H1 (cell line): Measurements from ENCODE around the gene FARP2. TPM values are rescaled to one million over a fixed set of nuclear protein-coding genes. Genes with fewer than 3 reads are reported as not detected.

Experiments
- CTCF ChIA-PET: fragments of 300-600 bp; sonication (Branson Sonifier 250); formaldehyde crosslinking; loops from one replicate; lab custom pipeline; 2021; ENCODE audit not compliant: partially characterized antibody; lab: Charles Lee
- POLR2A ChIA-PET: fragments of 300-600 bp; sonication (Branson Sonifier 250); formaldehyde crosslinking; loops from one replicate; lab custom pipeline; 2021; ENCODE audit warnings: inconsistent platforms; ENCODE audit not compliant: partially characterized antibody; lab: Charles Lee
- DNase-seq, 2 experiments: peaks; one replicate each; pipeline versions ENCODE4 v3.0.0 to v3.0.0-alpha.2; 2010 to 2022; ENCODE audit warnings: low spot score in 2 of 2, low read depth in 1 of 2, mixed read lengths in 1 of 2
- FAIRE-seq: peaks from 2 replicates; lab custom pipeline; 2011; peaks lifted over from hg19 to GRCh38; lab: Jason Lieb, UNC
- H2AFZ ChIP-seq: 2 replicates; pipeline ENCODE4 v1.8.1; 2012; ENCODE audit warnings: low read length, inconsistent platforms
- H2AK5ac ChIP-seq: 2 replicates; pipeline ENCODE4 v1.6.1; 2013; ENCODE audit warnings: low read depth, low read length
- H2BK120ac ChIP-seq: replicated peaks from 2 replicates; pipeline ENCODE3; 2013; ENCODE audit warnings: low read depth, low read length, inconsistent platforms
- H2BK12ac ChIP-seq: 2 replicates; pipeline ENCODE4 v1.6.1; 2013; ENCODE audit warnings: low read depth, low read length
- H2BK15ac ChIP-seq: 2 replicates; pipeline ENCODE4 v1.6.1; 2013; ENCODE audit warnings: low read length
- H2BK20ac ChIP-seq: 2 replicates; pipeline ENCODE4 v1.6.1; 2013; ENCODE audit warnings: low read length
- H2BK5ac ChIP-seq: 2 replicates; pipeline ENCODE4 v1.6.1; 2013; ENCODE audit warnings: low read depth, low read length
- H3K14ac ChIP-seq: 2 replicates; pipeline ENCODE4 v1.6.1; 2013; ENCODE audit warnings: inconsistent platforms; ENCODE audit not compliant: insufficient read length
- H3K18ac ChIP-seq: 2 replicates; pipeline ENCODE4 v1.6.1; 2013; ENCODE audit warnings: low read length; ENCODE audit errors: extremely low read depth
- H3K23ac ChIP-seq: 2 replicates; pipeline ENCODE4 v1.6.1; 2013; ENCODE audit warnings: inconsistent platforms; ENCODE audit not compliant: insufficient read length
- H3K23me2 ChIP-seq: 2 replicates; pipeline ENCODE4 v1.6.1; 2013; ENCODE audit warnings: low read depth, low read length
- H3K27ac ChIP-seq: 2 replicates; pipeline ENCODE4 v1.6.1; 2011; ENCODE audit warnings: low read depth, low read length, inconsistent platforms
- H3K27me3 ChIP-seq, 4 experiments: replicated peaks in 1 of 4; 1 replicate in 1 of 4; 2 replicates in 3 of 4; pipeline versions ENCODE4 v1.6.1 to v1.8.1; 2011 to 2013; ENCODE audit warnings: low read length in 3 of 4, mild to moderate bottlenecking in 3 of 4, inconsistent platforms in 2 of 4, mixed read lengths in 2 of 4, moderate library complexity in 1 of 4; ENCODE audit not compliant: control insufficient read depth in 3 of 4, insufficient read depth in 3 of 4; ENCODE audit errors: extremely low read depth in 1 of 4
- H3K36me3 ChIP-seq, 4 experiments: 2 replicates each; pipeline versions ENCODE4 v1.6.1 to v1.8.1; 2011 to 2013; ENCODE audit warnings: mild to moderate bottlenecking in 4 of 4, low read length in 3 of 4, moderate library complexity in 2 of 4, control low read depth in 1 of 4, inconsistent platforms in 1 of 4; ENCODE audit not compliant: insufficient read depth in 4 of 4, control insufficient read depth in 2 of 4
- H3K4ac ChIP-seq: replicated peaks from 2 replicates; pipeline ENCODE3; 2013; ENCODE audit warnings: low read length, low read depth, mixed read lengths, inconsistent platforms; ENCODE audit not compliant: insufficient read length
- H3K4me1 ChIP-seq, 4 experiments: replicated peaks in 1 of 4; 1 replicate in 1 of 4; 2 replicates in 3 of 4; pipeline versions ENCODE4 v1.6.1 to v1.8.1; 2011 to 2013; ENCODE audit warnings: low read length in 3 of 4, inconsistent platforms in 2 of 4, mixed read lengths in 1 of 4; ENCODE audit not compliant: insufficient read depth in 4 of 4, control insufficient read depth in 3 of 4
- H3K4me2 ChIP-seq, 2 experiments: 2 replicates each; pipeline versions ENCODE4 v1.6.1 to v1.8.1; 2011 to 2013; ENCODE audit warnings: low read depth in 2 of 2, low read length in 2 of 2, control low read depth in 1 of 2, inconsistent platforms in 1 of 2, mild to moderate bottlenecking in 1 of 2; ENCODE audit not compliant: insufficient read depth in 1 of 2
- H3K4me3 ChIP-seq, 4 experiments: fragments of 200-600, 300-600 bp in 1 of 4; sonication (generic), shearing (Covaris generic), sonication (Bioruptor Twin) in 1 of 4; 2 replicates each; pipeline versions ENCODE4 v1.5.1 to v1.8.1; 2011 to 2016; ENCODE audit warnings: low read length in 4 of 4, low read depth in 3 of 4, control low read depth in 2 of 4, inconsistent platforms in 2 of 4, mild to moderate bottlenecking in 2 of 4, mixed read lengths in 1 of 4, moderate library complexity in 1 of 4; ENCODE audit not compliant: insufficient read depth in 2 of 4; ENCODE audit errors: extremely low read depth in 1 of 4
- H3K56ac ChIP-seq: replicated peaks from 2 replicates; pipeline ENCODE3; 2013; ENCODE audit warnings: low read depth, mild to moderate bottlenecking, mixed read lengths, low read length, inconsistent platforms; ENCODE audit not compliant: insufficient read length
- H3K79me1 ChIP-seq: 2 replicates; pipeline ENCODE4 v1.6.1; 2013; ENCODE audit warnings: low read depth, low read length, control low read depth
- H3K79me2 ChIP-seq, 2 experiments: 2 replicates each; pipeline versions ENCODE4 v1.6.1 to v1.8.1; 2012 to 2013; ENCODE audit warnings: low read length in 2 of 2, mild to moderate bottlenecking in 2 of 2, inconsistent platforms in 1 of 2; ENCODE audit not compliant: insufficient read depth in 2 of 2, control insufficient read depth in 1 of 2
- H3K9ac ChIP-seq, 4 experiments: replicated peaks in 1 of 4; 1 replicate in 1 of 4; 2 replicates in 3 of 4; pipeline versions ENCODE4 v1.6.1 to v1.8.1; 2011 to 2013; ENCODE audit warnings: low read depth in 3 of 4, low read length in 3 of 4, control low read depth in 2 of 4, mild to moderate bottlenecking in 2 of 4, moderate library complexity in 2 of 4, inconsistent platforms in 1 of 4; ENCODE audit errors: extremely low read depth in 1 of 4
- H3K9me3 ChIP-seq, 2 experiments: 2 replicates each; pipeline versions ENCODE4 v1.6.1 to v1.8.1; 2012 to 2013; ENCODE audit warnings: mild to moderate bottlenecking in 2 of 2, moderate library complexity in 2 of 2, control low read depth in 1 of 2, inconsistent platforms in 1 of 2, low read depth in 1 of 2, low read length in 1 of 2, mixed read lengths in 1 of 2; ENCODE audit not compliant: insufficient read depth in 2 of 2
- H4K20me1 ChIP-seq, 2 experiments: replicated peaks in 1 of 2; 2 replicates each; pipeline versions ENCODE3 to v1.8.1; 2011 to 2013; ENCODE audit warnings: inconsistent platforms in 2 of 2, low read length in 2 of 2, mild to moderate bottlenecking in 1 of 2; ENCODE audit not compliant: insufficient read depth in 2 of 2, control insufficient read depth in 1 of 2
- H4K5ac ChIP-seq: 2 replicates; pipeline ENCODE4 v1.6.1; 2013; ENCODE audit warnings: low read length, low read depth, mixed read lengths, inconsistent platforms; ENCODE audit not compliant: insufficient read length
- H4K8ac ChIP-seq: 2 replicates; pipeline ENCODE4 v1.8.0; 2013; ENCODE audit warnings: mild to moderate bottlenecking, moderate library complexity, low read length, inconsistent platforms; ENCODE audit not compliant: insufficient read depth; ENCODE audit errors: extremely low read depth
- H4K91ac ChIP-seq: replicated peaks from 2 replicates; pipeline ENCODE3; 2013; ENCODE audit warnings: low read length, mixed read lengths, inconsistent platforms; ENCODE audit not compliant: insufficient read length
- CBX5 ChIP-seq: fragments of 300-800, 300-1000 bp; sonication (generic); IDR thresholded peaks from 2 replicates; pipeline ENCODE4 v1.7.1; 2016; ENCODE audit warnings: antibody characterized with exemption, low read length, low read depth
- CTBP2 ChIP-seq: IDR thresholded peaks from 2 replicates; pipeline ENCODE4 v1.7.0; 2011; ENCODE audit warnings: borderline replicate concordance, mild to moderate bottlenecking, moderate library complexity, mixed read lengths, low read length; ENCODE audit not compliant: insufficient read depth, insufficient read length
- GTF2F1 ChIP-seq: IDR thresholded peaks from 2 replicates; pipeline ENCODE4 v1.6.1; 2012; ENCODE audit warnings: low read depth, low read length, improper control_type of control experiment, borderline replicate concordance
- MAFK ChIP-seq: IDR thresholded peaks from 2 replicates; pipeline ENCODE4 v1.6.1; 2012; ENCODE audit warnings: low read depth, mild to moderate bottlenecking, improper control_type of control experiment, low read length
- NRF1 ChIP-seq: IDR thresholded peaks from 2 replicates; pipeline ENCODE4 v1.6.1; 2011; ENCODE audit warnings: mild to moderate bottlenecking, low read depth, low read length, improper control_type of control experiment
- TBP ChIP-seq: IDR thresholded peaks from 2 replicates; pipeline ENCODE4 v1.6.1; 2011; ENCODE audit warnings: low read depth, low read length, improper control_type of control experiment
- WGBS, 2 experiments: shearing (Covaris generic) in 1 of 2; methylation state at CpG; one replicate each; pipeline versions ENCODE4 v1.1.6 to v1.1.7; 2013 to 2015; ENCODE audit warnings: low lambda C conversion rate in 2 of 2, mixed read lengths in 2 of 2, inconsistent platforms in 1 of 2, low coverage in 1 of 2, missing lambda C conversion rate in 1 of 2; ENCODE audit not compliant: insufficient replicate concordance in 2 of 2, insufficient coverage in 1 of 2, insufficient read length in 1 of 2; ENCODE audit errors: extremely low coverage in 1 of 2, missing lambda C conversion rate in 1 of 2; 5-methylcytosine and 5-hydroxymethylcytosine counted together
- polyA plus RNA-seq, 7 experiments: library from polyadenylated mRNA; depleted of rRNA in 3 of 7; stranded (reverse) in 5 of 7; unstranded in 2 of 7; fragments of >200 nt in 5 of 7; fragments of 200-250 nt in 2 of 7; gene quantifications; 1 replicate in 5 of 7; 2 replicates in 1 of 7; 4 replicates in 1 of 7; pipeline versions ENCODE4 v1.2.1 to v1.2.3, GENCODE V29; 2011 to 2013; ENCODE audit warnings: missing spikeins in 2 of 7, mixed read lengths in 2 of 7
- total RNA-seq: library from RNA; stranded (reverse); fragmentation: NEBNext Ultra II Directional; extraction: Animal tissue kit (Norgen Biotek cat#: 25700); gene quantifications from 2 replicates; pipeline ENCODE4 v1.2.1, GENCODE V29; 2021
- TF ChIP-seq, protein P1 (sequence below): IDR thresholded peaks from 2 replicates; pipeline ENCODE4 v1.6.1; 2012; ENCODE audit warnings: low read length, inconsistent platforms

Gene FARP2
- total and polyA plus RNA-seq, 2 of the 8 experiments (the other 6 are each of a cell fraction or from before 2014, with no cell fraction given), result 12.4 to 33.4 TPM

DNA sequence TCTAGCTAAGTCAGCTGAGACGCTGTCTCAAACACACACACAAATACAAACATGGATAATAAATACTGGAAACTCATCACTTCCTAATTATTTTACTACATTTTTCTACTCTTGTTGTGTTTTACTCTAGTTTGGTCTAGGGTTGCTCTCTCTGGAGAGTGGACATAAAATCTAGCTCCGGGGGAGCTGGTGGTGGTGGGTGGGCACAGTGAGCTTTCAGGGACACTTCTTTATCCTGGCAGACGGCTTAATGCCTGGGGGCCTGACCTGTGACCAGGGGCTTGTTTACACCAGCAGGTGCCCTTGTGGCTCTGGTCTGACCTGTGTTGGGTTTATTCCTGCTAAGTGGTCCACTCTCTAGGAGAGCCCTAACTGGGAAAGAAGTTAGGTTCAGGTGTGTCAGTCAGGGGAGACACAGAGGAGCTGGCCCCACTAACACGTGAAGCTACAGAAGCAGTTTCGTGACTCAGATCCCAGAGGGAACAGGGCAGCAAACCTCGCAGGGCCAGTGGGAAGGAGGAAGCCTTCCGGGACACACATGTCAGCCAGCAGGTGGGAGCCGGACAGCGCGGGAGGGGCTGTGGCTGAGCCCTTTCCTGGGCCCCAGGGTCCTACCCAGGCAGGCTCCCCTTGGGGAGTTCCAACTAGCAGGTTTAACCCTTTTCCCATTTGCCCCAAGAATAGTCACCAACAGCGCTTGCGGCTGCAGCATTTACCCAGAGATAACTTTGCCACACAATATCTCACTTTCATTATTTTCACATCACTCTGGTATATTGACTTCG lies 180.0 kb downstream of the FARP2 start:
- Histone ChIP-seq H2BK12ac (no peak overlapping the region), H3K9ac (no peak overlapping the region), H3K23ac (no peak overlapping the region), H3K9me3 (no peaks in the 10 kb centered on the region), H3K4me2 (no peak overlapping the region), H3K4me3 (no peak overlapping the region), H3K14ac (no peak overlapping the region), H2AK5ac (no peak overlapping the region), H3K56ac (no peak overlapping the region), H2BK20ac (no peak overlapping the region), H3K79me2 (no peaks in the 10 kb centered on the region), H3K79me1 (no peaks in the 10 kb centered on the region), H3K36me3 (no peaks in the 10 kb centered on the region), H2AFZ (no peak overlapping the region), H4K91ac (no peak overlapping the region), H4K20me1 (no peaks in the 10 kb centered on the region), H3K23me2 (peaks cover 5% of the 10 kb centered on the region; the same call in 1 of the 2 replicates), H3K4me1 (peaks cover 3 to 5% (median 4%) of the 10 kb centered on the region in 4 experiments), H3K27ac (no peak overlapping the region), H4K8ac (no peak overlapping the region), H3K18ac (no peak overlapping the region), H4K5ac (no peak overlapping the region), H3K4ac (no peak overlapping the region), H2BK5ac (no peak overlapping the region), H3K27me3 (peaks cover 0 to 12% (median 9%) of the 10 kb centered on the region in 4 experiments; a peak in 6 of 7 replicates), H2BK120ac (no peak overlapping the region), H2BK15ac (no peak overlapping the region)
- FAIRE-seq, result no peak
- ChIA-PET CTCF (interaction anchor here (0.9 to 1.3 kb wide), 2 partner anchors 22 to 343 kb away, joined by 3 to 4 read pairs; no protein-coding TSS in a partner anchor), POLR2A (interaction anchor here (0.7 kb wide), 1 partner anchor 174 kb away, joined by 3 read pairs; no protein-coding TSS in a partner anchor)
- no peak for DNase-seq
- WGBS, 2 experiments, result 87% methylated on average over 13 of the region's 13 CpGs; no CpG with 5 or more reads in 1 of the 2 experiments
- TF ChIP-seq CBX5 (no peak), GTF2F1 (no peak), TBP (no peak), NRF1 (no peak), CTBP2 (no peak), MAFK (no peak)
- TF ChIP-seq, protein P1, sequence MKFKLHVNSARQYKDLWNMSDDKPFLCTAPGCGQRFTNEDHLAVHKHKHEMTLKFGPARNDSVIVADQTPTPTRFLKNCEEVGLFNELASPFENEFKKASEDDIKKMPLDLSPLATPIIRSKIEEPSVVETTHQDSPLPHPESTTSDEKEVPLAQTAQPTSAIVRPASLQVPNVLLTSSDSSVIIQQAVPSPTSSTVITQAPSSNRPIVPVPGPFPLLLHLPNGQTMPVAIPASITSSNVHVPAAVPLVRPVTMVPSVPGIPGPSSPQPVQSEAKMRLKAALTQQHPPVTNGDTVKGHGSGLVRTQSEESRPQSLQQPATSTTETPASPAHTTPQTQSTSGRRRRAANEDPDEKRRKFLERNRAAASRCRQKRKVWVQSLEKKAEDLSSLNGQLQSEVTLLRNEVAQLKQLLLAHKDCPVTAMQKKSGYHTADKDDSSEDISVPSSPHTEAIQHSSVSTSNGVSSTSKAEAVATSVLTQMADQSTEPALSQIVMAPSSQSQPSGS, result no peak
